ENCODE data around the gene TRIM54.

TRIM54 gene

DNA sequence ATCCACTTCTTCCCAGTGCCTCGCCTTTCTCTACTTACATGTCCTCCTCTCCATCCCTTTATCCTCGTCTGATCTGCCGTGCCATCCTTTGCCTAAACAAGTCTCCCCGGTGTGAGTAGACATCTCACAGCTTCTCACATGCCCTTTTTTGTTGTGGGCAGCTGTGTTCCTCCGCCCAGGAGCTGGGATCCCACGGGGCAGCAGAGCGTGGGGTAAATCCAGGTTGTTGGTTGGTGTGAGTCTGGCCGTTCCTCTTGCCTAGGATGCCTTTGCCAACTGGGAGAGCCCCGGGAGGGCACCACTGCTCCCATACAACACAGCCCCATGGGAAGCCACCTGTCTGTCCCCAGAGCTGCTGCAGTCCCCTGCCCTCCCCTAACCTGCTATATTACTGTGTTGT is 41.8 kb upstream of the TRIM54 start:
- TF ChIP-seq, protein P1, sequence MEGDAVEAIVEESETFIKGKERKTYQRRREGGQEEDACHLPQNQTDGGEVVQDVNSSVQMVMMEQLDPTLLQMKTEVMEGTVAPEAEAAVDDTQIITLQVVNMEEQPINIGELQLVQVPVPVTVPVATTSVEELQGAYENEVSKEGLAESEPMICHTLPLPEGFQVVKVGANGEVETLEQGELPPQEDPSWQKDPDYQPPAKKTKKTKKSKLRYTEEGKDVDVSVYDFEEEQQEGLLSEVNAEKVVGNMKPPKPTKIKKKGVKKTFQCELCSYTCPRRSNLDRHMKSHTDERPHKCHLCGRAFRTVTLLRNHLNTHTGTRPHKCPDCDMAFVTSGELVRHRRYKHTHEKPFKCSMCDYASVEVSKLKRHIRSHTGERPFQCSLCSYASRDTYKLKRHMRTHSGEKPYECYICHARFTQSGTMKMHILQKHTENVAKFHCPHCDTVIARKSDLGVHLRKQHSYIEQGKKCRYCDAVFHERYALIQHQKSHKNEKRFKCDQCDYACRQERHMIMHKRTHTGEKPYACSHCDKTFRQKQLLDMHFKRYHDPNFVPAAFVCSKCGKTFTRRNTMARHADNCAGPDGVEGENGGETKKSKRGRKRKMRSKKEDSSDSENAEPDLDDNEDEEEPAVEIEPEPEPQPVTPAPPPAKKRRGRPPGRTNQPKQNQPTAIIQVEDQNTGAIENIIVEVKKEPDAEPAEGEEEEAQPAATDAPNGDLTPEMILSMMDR (IDR thresholded peaks at IDR 0.05; ENCODE audit: control insufficient read depth, extremely low read depth, insufficient read depth): no peak
- DNase-seq (ENCODE audit: low read depth): no peak
- no peak overlapping the region for H3K4me3 ChIP-seq (ENCODE audit: low read depth, low read length)

GRCh38 chr2:27241761-27242613 is 40.2 kb upstream of the TRIM54 start:
- TF ChIP-seq, protein P1 (IDR thresholded peaks at IDR 0.05; ENCODE audit: control insufficient read depth, extremely low read depth, insufficient read depth): no peak
- no peak overlapping the region for H3K4me3 ChIP-seq (ENCODE audit: low read depth, low read length)
- no peak for DNase-seq (ENCODE audit: low read depth)

DNA sequence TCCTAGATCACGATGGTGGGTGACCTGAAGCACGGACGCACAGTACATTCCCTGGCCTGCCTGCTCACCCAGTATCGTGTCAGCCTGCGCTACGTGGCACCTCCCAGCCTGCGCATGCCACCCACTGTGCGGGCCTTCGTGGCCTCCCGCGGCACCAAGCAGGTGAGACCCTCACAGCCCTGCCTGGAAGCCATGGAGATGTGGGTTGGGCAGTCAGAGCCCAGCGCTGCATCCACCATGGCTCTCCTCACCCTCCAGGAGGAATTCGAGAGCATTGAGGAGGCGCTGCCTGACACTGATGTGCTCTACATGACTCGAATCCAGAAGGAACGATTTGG is 39.6 kb upstream of the TRIM54 start:
- H3K4me3 ChIP-seq (ENCODE audit: low read depth, low read length): no peak overlapping the region
- TF ChIP-seq, protein P1 (IDR thresholded peaks at IDR 0.05; ENCODE audit: control insufficient read depth, extremely low read depth, insufficient read depth): no peak
- no peak for DNase-seq (ENCODE audit: low read depth)

DNA sequence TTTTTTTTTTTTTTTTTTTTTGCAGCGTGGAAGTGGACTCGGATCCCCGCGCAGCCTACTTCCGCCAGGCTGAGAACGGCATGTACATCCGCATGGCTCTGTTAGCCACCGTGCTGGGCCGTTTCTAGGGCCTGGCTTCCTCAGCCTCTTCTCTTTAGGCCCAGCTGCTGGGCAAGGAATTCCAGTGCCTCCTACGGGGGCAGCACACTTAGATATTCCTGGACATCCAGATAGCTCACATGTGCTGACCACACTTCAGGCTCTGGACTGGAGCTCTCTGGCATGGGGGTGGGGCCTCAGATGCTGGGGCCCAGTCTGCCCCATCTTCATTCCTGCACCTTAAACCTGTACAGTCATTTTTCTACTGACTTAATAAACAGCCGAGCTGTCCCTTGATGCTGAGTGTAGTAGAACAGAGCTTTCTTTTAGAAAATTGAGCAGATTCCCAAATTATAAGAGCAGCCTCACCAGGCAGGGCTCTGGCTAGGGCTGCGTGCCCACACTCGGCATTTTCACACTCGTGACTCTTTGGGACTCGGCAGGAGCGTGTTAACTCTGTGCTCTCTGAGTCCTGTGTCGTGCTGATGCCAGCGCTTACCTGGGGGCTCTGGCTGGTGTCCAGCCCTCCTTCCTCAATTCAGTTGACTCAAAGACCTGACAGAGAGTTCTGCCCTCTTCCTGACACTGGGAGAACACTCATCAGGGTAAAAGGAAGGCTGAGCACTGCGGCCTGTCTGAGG is 38.7 kb upstream of the TRIM54 start:
- H3K4me3 ChIP-seq (ENCODE audit: low read depth, low read length): no peak overlapping the region
- TF ChIP-seq, protein P1 (IDR thresholded peaks at IDR 0.05; ENCODE audit: control insufficient read depth, extremely low read depth, insufficient read depth): no peak
- DNase-seq (ENCODE audit: low read depth): no peak

DNA sequence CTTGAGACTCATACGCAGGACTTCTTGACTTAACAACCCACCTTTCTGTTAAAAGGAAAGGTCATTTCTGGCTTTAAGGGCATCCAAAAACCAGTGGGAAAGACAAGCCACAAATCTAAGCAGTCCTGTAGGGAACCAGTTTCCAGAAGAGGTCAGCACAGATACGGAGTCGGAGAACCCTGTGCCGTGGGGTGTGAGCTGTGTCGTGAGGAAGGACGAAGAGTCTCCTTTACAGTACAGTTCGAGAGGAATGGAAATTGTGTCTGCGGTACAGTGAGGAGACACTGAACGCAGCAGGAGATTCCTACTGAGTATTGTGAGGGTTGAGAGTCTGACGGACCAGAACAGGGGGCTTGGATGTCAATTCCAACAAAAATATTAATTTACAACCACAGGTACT is 37.1 kb upstream of the TRIM54 start:
- no peak for DNase-seq (ENCODE audit: low read depth)
- TF ChIP-seq, protein P1 (IDR thresholded peaks at IDR 0.05; ENCODE audit: control insufficient read depth, extremely low read depth, insufficient read depth): no peak
- no peak overlapping the region for H3K4me3 ChIP-seq (ENCODE audit: low read depth, low read length)

DNA sequence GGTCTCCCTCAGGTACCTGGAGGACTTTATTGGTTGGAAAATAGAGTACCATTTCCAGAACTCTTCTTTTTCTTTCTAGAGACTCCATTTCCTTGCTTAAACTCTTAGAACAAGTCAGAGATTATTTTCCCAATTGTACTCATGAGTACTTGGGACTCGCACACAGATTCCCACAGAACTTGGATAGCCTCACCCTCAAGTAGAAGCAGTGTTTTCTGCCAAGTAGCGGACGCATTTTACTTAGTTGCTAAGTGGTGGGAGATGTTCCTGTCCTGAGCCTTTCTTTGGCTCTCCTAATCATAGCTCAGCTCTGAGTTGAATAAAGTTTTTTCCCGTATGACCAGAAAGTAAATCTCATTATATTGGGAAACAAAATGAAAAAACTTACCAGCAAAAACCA is 36.6 kb upstream of the TRIM54 start:
- DNase-seq (ENCODE audit: low read depth): no peak
- H3K4me3 ChIP-seq (ENCODE audit: low read depth, low read length): no peak overlapping the region
- TF ChIP-seq, protein P1 (IDR thresholded peaks at IDR 0.05; ENCODE audit: control insufficient read depth, extremely low read depth, insufficient read depth): no peak
